ENCODE results near the gene ILF2.

The ILF2 gene

DNA sequence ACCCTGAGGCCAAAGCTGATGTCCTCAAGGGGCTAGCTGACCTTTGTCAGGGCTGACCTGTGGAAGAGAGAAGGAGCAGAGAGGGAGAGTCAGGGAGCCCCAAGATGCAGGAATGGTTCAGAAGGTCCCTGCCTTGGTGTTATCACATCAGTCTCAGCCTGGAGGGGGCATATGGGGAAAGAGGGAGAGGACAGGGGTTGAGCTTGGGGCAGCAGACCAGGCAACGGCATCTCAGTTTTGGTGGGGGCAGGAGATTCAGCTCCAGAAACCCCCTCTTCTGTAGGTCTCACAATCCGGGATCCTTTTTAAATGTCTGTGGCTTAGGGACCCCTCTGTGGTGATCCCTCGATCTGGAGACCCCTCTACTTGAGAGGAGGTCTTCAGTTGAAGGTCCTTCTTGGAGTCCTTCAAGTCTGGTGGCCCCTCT, 44.3 kb downstream of the ILF2 start:
- DNase-seq, result no peak

DNA sequence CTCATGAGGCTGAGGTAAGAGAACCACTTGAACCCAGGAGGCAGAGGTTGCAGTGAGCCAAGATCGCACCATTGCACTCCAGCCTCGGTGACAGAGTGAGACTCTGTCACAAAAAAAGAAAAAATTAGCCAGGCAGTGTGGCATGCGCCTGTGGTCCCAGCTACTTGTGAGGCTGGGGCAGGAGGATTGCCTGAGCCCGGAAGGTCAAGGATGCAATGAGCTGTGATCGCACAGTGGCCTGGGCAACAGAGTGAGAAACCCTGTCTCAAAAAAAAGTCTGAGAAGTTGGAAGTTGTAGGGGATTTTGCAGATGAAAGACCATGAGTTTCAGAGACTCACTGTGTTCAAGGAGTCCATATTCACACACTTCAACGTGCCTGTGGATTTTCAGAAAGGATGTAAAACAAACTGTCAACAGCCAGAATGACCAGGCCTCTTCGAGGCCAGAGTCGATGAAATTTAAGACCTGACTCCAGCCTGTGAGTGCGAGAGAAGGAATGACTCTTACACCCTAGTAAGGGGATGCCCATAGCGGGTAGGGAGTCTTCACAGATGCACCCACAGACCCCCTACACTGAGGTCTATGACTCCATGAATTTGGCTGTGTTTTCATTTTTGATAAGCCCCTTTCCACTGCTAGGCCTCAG, 45.7 kb downstream of the ILF2 start:
- DNase-seq, result no peak

DNA sequence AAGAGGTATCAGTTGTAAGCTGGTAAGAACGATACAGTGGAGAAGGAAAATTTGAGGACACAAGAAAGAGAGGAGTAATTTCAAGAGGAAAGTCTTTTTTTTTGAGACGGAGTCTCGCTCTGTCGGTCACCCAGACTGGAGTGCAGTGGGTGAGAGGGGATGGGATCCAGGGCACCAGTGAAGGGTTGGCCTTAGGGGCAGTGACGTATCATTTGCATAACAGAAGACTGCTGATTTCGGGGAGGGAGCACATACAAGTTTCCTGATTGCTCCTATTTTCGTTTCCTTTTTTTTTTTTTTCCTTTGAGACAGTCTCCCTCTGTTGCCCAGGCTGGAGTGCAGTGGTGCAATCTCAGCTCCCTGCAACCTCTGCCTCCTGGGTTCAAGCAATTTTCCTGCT, 47.7 kb downstream of the ILF2 start:
- DNase-seq, result no peak

DNA sequence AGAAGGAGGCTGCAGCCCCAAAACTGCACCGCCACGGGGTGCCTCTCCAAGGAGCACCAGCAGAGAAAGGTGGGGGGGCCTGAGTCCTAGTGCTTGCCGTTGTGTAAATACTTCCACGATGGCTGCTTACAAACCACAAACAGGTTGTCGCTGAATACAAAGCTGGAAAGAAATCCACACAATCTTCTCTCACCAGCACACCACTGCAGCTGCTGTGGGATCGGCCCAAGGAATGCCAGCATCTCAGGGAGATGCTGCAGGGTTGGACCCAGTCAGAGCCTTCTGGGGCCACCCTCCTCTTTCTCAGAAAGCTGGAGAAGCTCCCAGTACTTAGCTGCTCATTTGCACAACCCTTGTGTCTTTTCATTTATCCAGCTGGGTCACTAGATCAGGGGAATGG, 51.6 kb downstream of the ILF2 start:
- no peak for DNase-seq

DNA sequence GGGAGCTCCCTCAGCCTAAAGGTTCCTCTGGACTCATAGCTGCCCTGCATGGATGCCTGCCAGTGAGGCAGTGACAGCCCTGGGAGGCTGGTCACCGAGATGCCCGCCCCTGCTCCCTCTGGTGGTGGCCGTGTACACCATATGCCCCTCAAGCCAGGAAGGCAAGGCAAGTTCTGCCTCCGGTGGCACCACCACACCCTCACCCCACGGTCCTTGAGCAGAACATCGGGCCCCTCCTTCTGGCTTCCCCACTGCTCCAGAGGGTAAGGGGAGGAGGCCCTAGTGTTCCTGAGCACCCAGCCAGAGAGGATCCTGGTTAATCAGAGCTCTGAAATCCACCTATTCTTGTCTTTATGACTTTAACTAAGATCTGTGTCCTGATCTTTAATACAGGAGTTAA, 53.1 kb downstream of the ILF2 start:
- no peak for DNase-seq

DNA sequence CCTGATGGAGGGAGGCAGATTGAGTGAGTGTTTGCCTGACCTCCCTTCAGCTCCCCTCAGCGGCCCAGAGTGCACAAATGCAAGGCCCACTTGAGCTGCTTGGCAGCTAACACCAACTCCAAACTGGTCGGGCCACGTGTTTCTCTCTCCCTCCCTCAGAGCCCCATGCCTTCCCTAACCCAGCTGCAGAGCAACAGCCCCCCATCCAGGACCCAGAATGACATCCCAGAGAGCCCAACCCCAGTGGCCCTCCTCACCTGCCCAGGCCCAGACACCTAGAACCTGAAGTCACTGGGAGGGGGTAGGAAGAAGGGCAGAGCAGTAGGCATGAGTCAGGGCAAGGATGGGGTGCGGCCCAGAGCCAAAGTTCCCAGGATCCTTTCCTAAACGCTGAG, 53.9 kb downstream of the ILF2 start:
- no peak for DNase-seq

DNA sequence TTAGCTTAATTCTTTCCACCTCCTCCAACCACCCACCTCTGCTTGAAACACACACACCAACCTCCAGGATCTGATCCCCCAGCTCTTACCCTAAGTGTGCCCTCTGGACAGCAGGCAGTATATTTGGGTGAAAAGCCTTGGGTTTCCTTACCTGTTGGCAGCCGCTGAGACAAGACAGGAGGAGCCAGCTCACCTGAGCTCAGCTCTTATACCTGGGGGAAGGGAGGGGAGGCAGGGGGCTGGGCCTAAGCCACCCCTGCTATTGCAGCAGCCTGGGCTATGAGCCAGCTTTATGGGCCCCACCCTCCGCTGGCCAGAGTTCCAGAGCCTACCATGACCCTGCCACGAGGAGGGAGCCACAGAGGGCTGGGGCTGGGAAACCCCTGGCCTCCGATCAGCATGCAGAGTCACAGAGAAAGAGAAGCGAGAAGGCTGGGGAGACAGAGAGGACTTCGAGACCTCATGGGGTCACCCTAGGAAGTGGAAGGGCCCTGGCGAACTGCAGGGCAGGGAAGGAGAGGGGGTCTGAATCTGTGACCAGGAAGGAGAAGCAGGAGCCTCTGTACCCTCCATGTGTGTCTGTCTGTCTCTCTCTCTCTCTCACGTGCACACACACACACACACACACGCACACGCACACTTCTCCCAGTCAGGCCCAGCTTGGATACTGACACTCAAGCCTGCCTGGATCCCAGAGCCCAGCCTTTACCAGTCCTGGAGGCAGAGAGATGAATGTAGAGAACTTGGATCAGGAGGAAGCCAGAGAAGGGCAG, 54.5 kb downstream of the ILF2 start, which contains the start of gene S100A14:
TSS of gene S100A14 (minus strand) at position 182 of the 773 bp plus-strand sequence. CDS start 467 bp downstream, outside the sequence.
- DNase-seq, result no peak

DNA sequence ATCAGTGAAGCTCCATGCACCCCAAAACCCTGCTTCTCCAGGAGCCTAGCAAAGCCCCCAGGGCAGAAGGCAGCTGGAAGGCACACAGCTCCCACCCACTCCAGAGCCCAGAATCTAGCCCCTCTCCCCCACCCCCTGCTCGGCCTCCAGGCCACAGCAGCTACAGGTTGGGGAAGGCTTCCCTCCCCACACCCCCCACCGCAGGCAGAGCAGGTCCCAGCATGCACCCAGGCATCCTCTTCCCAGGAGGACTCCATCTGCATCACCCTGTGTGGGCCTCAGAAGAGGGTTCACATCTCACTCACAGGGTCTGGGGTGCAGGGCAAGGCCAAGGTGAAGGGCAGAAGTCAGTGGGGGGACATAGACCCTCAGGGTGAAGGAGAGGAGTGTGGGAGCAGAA, 55.4 kb downstream of the ILF2 start:
- no peak for DNase-seq

DNA sequence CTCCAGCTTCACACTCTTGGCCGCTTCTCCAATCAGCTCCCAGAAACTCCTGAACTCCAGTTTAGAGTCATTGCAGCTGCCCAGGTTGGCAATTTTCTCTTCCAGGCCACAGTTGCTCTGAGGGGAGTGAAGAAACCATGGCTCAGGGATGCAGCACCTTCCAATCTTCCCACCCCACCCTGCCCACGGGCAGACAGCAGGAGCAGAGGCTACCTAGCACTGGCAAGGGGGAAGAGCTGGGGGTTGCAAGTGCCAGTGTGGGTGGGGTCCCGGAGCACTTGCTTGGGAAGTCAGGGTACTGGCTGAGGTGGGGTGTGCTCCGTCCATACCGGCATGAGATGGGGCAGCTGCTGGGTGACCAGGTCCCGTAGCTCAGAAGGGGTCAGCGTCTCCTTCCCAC, 55.9 kb downstream of the ILF2 start:
- no peak for DNase-seq

DNA sequence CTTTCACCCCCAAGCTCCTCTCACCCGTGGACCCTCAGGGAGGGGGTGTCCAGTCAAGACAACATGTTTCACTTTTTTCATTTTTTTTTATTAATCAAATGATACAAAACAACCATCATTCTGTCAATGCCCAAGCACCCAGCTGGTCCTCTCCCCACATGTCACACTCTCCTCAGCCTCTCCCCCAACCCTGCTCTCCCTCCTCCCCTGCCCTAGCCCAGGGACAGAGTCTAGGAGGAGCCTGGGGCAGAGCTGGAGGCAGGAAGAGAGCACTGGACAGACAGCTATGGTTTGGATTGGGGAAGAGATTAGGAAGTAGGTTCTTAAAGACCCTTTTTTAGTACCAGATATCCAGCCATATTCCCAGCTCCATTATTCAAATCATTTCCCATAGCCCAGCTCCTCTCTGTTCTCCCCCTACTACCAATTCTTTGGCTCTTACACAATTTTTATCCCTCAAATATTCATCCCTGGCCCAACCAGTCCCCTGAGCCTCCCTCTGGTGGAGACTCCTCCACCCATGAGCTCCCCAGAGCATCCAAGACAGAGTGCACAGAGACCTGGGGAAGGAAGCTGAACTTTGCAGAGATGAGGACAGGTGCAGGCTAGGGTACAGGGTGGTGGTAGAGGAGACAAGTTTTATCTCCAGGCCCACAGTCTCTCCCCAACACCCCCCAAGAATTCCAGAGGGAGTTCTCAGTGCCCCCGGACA, 56.4 kb downstream of the ILF2 start:
- no peak for DNase-seq

DNA sequence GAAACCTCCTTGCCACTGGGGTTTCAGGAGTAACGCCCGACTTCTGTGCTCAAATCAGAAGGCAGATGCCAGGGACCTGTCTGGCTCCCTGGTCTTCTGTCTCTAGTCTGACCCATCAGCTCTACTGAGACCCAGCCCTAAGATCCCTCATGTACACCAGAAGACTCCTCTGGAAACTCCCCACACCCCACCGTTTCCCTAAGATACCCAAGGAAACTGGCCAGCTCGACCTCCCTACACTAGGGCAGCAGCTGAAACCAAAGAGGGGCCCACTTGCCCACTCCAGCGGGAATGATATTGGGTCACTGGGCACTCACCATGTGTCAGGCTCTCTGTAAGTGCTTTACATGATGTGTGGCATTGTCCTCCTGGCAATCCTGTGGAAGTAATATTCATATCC, 57.4 kb downstream of the ILF2 start:
- no peak for DNase-seq

DNA sequence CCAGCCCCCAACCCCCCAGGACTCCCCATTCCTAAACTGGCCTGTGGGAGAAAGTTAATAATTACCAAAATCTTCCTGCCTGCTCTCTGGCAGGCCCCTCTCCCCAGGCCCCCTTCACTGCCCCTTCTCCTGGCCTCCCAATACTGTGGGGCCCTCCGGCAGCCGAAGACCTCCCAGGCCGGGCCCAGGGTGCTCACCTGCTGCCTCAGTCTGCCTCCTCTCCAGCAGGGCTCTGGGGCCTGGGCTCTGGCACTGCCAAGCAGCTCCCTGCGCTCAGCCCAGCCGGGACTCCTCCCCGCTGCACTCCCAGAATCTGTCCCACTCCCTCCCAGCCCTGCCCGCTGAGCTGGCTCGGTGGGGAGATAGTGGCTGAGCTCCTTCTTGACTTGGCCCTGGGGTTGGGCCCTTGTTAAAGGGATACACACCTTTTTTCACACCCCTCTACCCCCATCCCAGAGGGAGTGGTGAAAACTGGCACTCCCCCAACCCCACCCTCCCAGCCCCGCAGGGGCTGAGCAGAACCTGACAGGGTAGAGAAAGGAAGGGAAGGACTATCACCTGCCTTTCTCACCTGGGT, 58.0 kb downstream of the ILF2 start, which contains the start of gene S100A16:
TSS of gene S100A16 (minus strand) at position 383 of the 577 bp plus-strand sequence. CDS start 4,986 bp downstream, outside the sequence.
- DNase-seq, result no peak

DNA sequence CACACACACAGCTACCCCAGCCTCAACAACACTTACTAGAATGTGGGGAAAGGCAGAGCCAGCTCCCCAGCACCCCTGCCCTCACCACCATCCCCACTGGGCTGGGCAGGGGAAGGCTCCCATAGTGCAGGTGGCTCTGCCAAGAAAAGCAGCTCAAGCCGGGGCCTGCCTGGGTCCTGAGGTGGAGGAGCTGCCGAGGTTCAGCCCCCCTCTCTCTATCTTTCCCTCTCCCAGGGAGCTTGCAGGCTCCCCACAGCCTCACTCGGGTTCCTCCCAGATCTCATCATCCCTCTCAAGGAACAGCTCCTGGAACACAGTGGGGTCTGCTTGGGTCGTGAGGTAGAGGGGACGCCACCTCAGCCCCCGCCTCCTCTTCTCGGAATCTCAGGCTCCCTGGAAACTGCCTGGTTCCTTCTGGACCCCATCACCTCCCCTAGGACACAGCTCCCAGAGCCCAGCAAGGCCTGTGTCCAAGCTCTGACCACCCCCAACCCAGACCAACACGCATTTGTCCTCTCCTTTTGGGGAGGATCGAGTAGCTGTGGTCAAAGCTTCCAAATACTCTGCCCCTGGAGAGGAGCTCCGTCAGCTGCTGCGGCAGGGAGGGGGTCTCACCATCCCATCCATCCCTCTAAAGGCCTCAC, 58.6 kb downstream of the ILF2 start:
- DNase-seq, result no peak

All from retina (tissue), 1 donor.